Activated T-helper 2 cell treated with anti-CD3 and anti-CD28 coated beads, Interferon-gamma antibody, Interleukin-2, Interleukin-4, amounts not matched to agents 10 μg/mL and 5 μg/mL and 100 μg/mL, durations not matched to agents 14 hours and 24 hours and 36 hours (primary cell): ENCODE data around the gene PIK3R3. TPM values are rescaled to one million over a fixed set of nuclear protein-coding genes. Genes with fewer than 3 reads are reported as not detected.

Experiments
- DNase-seq: peaks from one replicate; pipeline ENCODE4 v3.0.0; 2021; ENCODE audit warnings: low spot score
- H3K27ac Mint-ChIP-seq: one replicate; pipeline ENCODE4 v1.8.0; 2021; ENCODE audit warnings: mixed read lengths
- H3K27me3 Mint-ChIP-seq: one replicate; pipeline ENCODE4 v1.8.0; 2021; ENCODE audit warnings: low read depth, mixed read lengths
- H3K36me3 Mint-ChIP-seq: one replicate; pipeline ENCODE4 v1.8.0; 2021; ENCODE audit warnings: low read depth, mixed read lengths
- H3K4me1 Mint-ChIP-seq: one replicate; pipeline ENCODE4 v1.8.0; 2021; ENCODE audit warnings: low read depth, mixed read lengths
- H3K4me3 Mint-ChIP-seq: one replicate; pipeline ENCODE4 v1.8.0; 2021; ENCODE audit warnings: low read depth, mild to moderate bottlenecking, moderate library complexity, mixed read lengths
- H3K9me3 Mint-ChIP-seq: one replicate; pipeline ENCODE4 v1.8.0; 2021; ENCODE audit warnings: mixed read lengths
- intact Hi-C: fragments of 100-400 bp; cut with micrococcal nuclease; formaldehyde crosslinking; loops from one replicate; pipeline ENCODE4 v1.15.1; 2023
- total RNA-seq: library from RNA; stranded (reverse); gene quantifications from 2 replicates; pipeline ENCODE4 v1.2.3, GENCODE V29; 2022

Gene PIK3R3
- total RNA-seq, 1 donor from 2014 or later, result 3.3 TPM

DNA sequence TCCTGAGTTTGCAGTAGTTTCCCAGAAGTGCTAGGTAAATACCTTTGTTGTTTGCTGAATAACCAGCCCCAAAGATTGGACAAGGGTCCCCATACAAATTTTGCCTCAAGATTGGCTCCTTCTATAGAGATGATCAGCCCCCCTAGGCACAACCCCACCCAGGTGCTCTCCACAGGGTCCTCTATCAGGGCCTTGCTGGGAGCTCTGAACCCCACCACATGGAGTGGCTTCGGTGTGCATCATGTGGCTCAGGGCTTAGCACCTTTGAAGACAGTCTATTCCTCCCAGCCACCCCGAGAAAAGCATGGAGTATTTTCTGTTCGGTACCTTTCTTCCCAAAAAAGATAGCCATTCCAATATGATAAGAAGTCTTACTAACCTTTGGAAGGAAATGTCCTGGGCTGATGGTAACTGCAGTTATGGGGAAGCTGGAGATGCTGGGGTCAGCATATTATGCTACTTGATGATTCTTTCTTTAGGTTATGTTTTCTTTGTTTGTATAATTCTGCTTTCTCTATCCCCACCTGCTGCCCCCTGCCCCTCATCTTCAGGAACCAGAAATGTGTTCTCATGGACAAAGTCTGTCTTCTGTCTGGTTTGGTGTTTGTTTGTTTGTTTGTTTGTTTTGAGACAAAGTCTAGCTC, 37.5 kb upstream of the PIK3R3 start:
- Mint-ChIP-seq H3K4me3 (no peak overlapping the region), H3K27me3 (peaks cover 24% of the 10 kb centered on the region), H3K27ac (no peak overlapping the region), H3K9me3 (no peaks in the 10 kb centered on the region), H3K36me3 (no peaks in the 10 kb centered on the region), H3K4me1 (peaks cover 7% of the 10 kb centered on the region)
- no peak for DNase-seq
- intact Hi-C loops, result no loop called here

DNA sequence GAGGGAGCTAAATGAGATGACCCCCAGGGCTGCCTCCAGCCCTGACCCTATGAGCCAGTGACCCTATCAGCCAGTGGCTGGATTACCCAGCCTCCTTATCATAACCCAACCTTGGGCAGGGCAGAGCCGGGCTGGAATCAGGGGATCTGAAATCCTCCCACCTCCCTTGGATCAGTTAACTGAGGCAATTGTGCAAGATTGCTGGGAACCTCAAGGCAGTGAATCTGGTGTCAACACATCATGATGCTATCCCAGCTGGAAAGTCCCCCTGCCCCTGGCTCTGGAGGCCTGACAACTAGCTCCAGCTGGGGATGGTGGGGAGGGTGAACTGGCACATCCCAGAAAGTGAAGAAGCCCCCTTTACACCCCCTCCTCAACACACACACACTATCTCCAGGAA, 36.0 kb upstream of the PIK3R3 start:
- no peaks in the 10 kb centered on the region for H3K9me3 Mint-ChIP-seq
- no peak overlapping the region for H3K4me3 Mint-ChIP-seq
- DNase-seq, result no peak
- H3K27me3 Mint-ChIP-seq, result peaks cover 27% of the 10 kb centered on the region
- no peaks in the 10 kb centered on the region for H3K36me3 Mint-ChIP-seq
- H3K27ac Mint-ChIP-seq, result no peak overlapping the region
- intact Hi-C loops, result no loop called here
- H3K4me1 Mint-ChIP-seq, result peaks cover 7% of the 10 kb centered on the region

DNA sequence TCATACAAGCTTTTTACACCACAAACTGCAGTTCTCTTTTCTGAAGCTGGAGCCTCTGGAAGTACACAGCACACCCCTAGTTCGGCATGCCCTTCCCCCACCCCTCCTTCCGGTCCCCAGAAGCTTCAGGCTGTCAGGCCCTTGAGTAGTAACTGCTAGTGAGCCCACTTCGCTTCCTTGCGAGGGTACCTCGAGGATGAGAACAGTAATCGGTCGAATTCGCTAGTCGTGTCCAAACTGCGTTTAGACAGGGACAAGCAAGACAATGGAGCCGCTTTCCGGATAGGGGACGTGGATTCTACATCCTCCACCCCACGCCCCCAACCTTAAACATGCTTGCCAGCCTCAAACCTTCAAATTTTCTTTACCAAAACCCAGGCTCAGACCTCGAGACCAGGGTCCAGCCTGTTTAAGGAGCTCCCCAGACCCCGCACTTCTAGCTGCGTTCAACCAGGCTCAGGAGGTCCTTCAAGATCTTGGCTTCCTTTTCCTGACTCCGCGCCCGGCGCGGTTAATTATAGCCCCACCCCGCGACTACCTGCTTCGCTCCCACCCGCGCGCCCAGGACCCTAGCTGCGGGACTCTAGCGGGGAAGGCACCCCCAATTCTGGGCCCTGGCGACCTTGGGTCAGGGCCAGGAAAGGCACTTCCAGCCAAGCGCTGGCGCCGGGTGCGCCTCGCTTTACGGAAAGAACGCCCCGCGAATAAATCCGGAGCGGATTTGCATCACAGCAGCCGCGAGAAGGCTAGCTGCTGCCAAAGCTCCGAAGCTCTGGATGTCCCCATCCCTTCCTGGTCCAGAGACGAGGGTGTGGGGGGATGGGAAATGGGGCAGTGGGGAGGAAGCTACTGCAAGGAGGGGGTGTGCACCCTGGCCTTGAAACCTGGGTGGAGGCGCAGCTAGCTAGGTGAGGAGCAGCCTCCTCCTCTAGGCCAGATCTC, 34.4 kb upstream of the PIK3R3 start:
- Mint-ChIP-seq H3K27ac (no peak overlapping the region), H3K9me3 (no peaks in the 10 kb centered on the region), H3K36me3 (no peaks in the 10 kb centered on the region), H3K27me3 (peaks cover 27% of the 10 kb centered on the region), H3K4me1 (peaks cover 7% of the 10 kb centered on the region), H3K4me3 (peak overlapping the region; percentile 73)
- intact Hi-C loops, result no loop called here
- DNase-seq, result no peak

DNA sequence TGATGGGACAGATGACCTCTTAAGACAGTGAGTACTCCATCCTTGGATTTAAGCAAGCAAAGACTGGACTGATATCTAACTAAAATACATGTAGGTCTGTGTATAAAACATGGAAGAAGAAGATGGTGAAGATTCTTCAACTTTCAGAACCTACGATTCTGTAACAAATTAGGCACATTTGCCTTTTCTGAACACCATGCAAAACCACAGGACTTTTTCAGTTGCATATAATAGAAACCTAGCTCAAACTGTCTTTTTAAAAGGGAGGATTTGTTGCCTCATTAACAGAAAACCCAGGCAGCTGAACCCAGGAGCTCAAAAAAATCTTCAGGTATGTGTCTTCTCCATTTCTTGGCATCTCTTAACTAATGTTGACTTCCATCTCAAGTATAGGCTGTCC, 27.8 kb upstream of the PIK3R3 start:
- intact Hi-C loops, result no loop called here
- no peak overlapping the region for H3K27ac Mint-ChIP-seq
- no peaks in the 10 kb centered on the region for H3K4me1 Mint-ChIP-seq
- no peak for DNase-seq
- peaks cover 3% of the 10 kb centered on the region for H3K27me3 Mint-ChIP-seq
- H3K36me3 Mint-ChIP-seq, result no peaks in the 10 kb centered on the region
- H3K4me3 Mint-ChIP-seq, result no peak overlapping the region
- H3K9me3 Mint-ChIP-seq, result no peaks in the 10 kb centered on the region

DNA sequence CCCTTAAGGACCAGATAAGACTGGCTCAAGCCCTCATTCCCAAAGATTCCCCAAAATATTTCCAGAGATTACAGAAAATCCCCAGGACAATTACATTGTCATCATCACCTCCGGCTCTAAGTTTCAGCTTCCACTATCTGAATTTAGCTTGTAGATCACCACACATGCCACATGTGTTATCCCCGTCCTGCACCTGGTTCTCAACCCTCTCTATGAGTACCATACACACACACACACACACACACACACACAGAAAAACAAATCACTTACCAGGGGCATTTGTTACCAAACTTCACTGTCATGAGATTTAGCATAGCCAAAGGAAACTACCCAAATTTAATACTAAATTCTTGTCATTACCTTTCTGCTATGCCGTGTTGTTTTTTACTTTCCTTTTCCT, 27.1 kb upstream of the PIK3R3 start:
- no peak for DNase-seq
- Mint-ChIP-seq H3K9me3 (no peaks in the 10 kb centered on the region), H3K27me3 (peaks cover under 1% of the 10 kb centered on the region), H3K4me1 (no peaks in the 10 kb centered on the region), H3K4me3 (no peak overlapping the region), H3K27ac (no peak overlapping the region), H3K36me3 (no peaks in the 10 kb centered on the region)
- intact Hi-C loops, result no loop called here

DNA sequence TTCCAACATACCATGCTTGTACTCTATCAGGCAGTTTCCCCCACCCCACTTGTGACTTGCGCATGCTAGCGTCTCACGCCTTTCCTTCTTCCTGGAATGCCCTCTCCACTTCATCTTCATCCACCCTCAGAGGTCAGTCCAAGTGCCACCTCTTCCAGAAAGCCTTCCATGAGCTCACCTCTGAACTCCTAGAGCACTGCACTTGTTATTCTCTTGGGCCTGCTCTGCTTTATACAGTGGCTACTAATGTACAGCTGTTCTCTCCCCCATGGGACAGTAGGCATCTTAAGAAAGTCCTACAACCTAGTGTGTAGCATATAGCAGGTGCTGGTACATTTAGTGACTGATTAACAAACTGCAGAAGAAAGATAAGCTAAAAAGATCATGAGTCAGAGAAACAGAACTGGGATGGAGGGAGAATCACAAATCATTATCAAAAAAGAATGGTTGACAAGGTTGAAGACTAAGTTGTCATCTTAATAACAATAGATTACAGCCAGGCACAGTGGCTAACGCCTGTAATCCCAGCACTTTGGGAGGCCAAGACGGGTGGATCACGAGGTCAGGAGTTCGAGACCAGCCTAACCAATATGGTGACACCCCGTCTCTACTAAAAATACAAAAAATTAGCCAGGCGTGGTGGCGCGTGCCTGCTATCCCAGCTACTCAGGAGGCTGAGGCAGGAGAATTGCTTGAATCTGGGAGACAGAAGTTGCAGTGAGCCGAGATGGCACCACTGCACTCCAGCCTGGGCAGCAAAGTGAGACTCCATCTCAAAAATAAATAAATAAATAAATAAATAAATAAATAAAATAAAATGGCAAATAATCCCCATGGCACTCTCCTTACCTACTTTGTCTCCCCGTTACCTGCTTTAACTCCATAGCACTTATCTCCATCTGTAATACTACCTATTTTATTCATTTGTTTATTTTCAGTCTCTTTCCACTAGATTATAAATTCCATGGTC, 26.2 kb upstream of the PIK3R3 start:
- intact Hi-C loops, result no loop called here
- H3K4me3 Mint-ChIP-seq, result no peak overlapping the region
- no peaks in the 10 kb centered on the region for H3K4me1 Mint-ChIP-seq

DNA sequence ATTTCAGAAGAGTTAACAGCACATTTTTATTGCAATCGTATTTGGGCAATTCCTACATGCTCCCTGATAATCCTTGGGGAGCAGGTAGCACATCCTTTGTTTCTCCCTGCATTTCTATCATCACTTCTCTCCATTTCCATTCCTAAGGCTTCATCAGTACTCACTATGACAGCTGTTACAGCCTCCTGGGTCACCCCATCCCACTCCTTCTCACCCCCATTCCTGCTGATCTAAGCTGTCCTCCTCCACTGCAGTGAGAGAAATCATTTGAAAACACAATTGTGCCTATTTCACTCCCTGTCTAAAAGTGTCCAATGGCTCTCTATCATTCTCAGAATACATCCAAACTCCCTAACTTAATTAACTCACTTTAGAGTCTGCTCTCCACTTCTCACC, 25.5 kb upstream of the PIK3R3 start:
- Mint-ChIP-seq H3K9me3 (no peaks in the 10 kb centered on the region), H3K4me3 (no peak overlapping the region), H3K27ac (no peak overlapping the region), H3K36me3 (no peaks in the 10 kb centered on the region), H3K27me3 (no peaks in the 10 kb centered on the region), H3K4me1 (no peaks in the 10 kb centered on the region)
- no peak for DNase-seq
- intact Hi-C loops, result no loop called here

More for the DNA sequence above, 26.2 kb upstream of the PIK3R3 start:
- Mint-ChIP-seq H3K36me3 (no peaks in the 10 kb centered on the region), H3K9me3 (no peaks in the 10 kb centered on the region), H3K27me3 (no peaks in the 10 kb centered on the region), H3K27ac (no peak overlapping the region)
- no peak for DNase-seq

DNA sequence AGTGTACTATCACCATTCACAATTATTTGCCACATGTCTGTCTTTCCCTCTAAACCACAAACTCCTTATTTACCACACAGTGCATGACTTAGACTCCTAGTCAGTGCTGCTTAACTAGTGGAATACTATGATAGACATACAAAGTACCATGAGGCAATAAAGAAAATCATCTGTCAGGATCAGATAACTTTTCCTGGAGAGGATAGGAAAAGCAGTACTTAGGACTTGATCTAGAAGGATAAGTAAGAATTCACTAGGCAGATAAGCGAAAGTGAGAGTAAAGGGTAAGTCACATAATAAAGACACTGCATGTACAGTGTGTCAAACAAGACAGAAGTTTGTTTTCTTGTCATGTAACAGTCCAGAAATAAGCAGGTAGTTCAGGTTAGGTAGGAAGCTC, 21.3 kb upstream of the PIK3R3 start:
- intact Hi-C loops, result no loop called here
- DNase-seq, result no peak
- Mint-ChIP-seq H3K27me3 (no peaks in the 10 kb centered on the region), H3K36me3 (no peaks in the 10 kb centered on the region), H3K27ac (no peak overlapping the region), H3K4me3 (no peak overlapping the region), H3K4me1 (no peaks in the 10 kb centered on the region), H3K9me3 (no peaks in the 10 kb centered on the region)

DNA sequence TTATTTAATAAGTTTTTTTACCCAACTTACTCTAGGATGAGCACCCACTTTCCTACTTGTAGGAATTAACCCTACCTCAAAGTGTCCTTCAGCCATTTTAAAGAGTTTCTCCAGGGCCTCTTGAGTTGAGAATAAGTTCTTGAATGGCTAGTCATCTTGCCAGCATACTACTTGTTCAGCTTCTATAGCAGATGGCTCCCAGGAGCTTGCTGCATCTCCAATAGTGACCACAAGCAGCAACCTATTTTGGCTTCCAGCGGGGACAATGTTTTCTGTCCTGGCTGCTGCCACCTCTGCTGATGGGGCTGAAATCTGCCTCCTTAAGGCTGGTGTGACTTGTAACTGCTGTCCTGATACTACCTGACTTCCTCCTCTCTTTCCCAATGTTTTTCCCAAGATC, 20.8 kb upstream of the PIK3R3 start:
- no peaks in the 10 kb centered on the region for H3K36me3 Mint-ChIP-seq
- H3K9me3 Mint-ChIP-seq, result no peaks in the 10 kb centered on the region
- no peak for DNase-seq
- no peak overlapping the region for H3K27ac Mint-ChIP-seq
- intact Hi-C loops, result no loop called here
- no peaks in the 10 kb centered on the region for H3K4me1 Mint-ChIP-seq
- H3K4me3 Mint-ChIP-seq, result no peak overlapping the region
- no peaks in the 10 kb centered on the region for H3K27me3 Mint-ChIP-seq

DNA sequence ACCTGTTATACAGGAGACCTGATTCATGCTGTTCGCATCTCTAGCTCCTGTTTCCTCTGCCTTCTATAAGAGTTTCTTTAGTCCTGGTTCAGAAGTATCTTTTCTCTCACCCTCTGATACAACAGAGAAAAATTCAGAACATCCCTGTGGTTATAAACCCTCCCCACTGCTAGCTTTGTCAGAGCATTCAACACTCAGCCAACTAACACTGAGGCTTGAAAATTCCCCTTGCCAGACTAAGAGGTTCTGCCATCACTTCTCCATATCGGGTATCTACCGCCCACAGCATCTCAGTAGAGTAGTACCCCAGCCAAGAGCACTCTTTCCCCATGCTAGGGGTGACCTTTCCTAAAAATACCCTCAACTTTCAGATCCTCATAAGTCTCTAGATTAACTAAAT, 19.6 kb upstream of the PIK3R3 start:
- H3K9me3 Mint-ChIP-seq, result no peaks in the 10 kb centered on the region
- no peak for DNase-seq
- no peaks in the 10 kb centered on the region for H3K36me3 Mint-ChIP-seq
- intact Hi-C loops, result no loop called here
- no peaks in the 10 kb centered on the region for H3K4me1 Mint-ChIP-seq
- H3K27ac Mint-ChIP-seq, result no peak overlapping the region
- H3K4me3 Mint-ChIP-seq, result no peak overlapping the region
- H3K27me3 Mint-ChIP-seq, result no peaks in the 10 kb centered on the region

DNA sequence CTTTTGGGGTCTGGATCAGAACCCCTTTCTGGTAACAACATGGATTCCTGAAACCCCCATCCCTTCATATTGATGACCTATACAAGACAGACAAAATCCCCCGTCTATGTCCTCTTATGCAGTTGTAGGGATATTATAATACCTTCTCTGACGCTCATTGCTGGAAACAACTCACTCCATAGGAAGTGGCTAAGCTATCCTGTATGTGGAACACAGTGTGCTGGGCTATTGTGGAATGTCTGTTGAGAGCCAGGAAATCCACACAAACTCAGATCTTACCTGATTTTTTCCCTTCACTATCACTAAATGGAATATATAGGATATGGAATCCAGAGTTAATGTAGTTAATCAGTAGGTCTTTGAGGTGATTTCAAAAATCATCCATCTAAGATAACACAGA, 17.7 kb upstream of the PIK3R3 start:
- H3K27ac Mint-ChIP-seq, result no peak overlapping the region
- H3K27me3 Mint-ChIP-seq, result peaks cover 2% of the 10 kb centered on the region
- H3K4me1 Mint-ChIP-seq, result no peaks in the 10 kb centered on the region
- DNase-seq, result no peak
- no peaks in the 10 kb centered on the region for H3K36me3 Mint-ChIP-seq
- H3K9me3 Mint-ChIP-seq, result no peaks in the 10 kb centered on the region
- no peak overlapping the region for H3K4me3 Mint-ChIP-seq
- intact Hi-C loops, result no loop called here

DNA sequence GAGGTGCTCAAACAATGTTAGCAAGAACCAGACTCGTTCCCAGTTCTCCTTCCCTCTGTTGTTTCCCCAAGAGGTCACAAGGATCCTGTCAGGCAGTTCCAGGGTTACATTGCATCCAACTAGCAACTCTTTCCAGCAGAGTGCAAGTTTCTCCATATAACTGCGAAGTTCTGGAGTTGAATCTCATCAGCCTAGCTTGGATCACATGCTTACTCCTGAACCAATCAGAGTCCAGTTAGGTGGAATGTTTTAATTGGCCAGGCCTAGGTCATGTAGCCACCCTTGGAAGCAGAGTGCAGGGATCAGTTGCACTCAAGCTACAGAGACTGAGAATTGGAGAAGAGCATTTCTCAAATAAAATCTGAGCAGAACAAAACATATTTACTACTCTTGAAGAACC, 15.9 kb upstream of the PIK3R3 start:
- H3K4me1 Mint-ChIP-seq, result no peaks in the 10 kb centered on the region
- DNase-seq, result no peak
- no peaks in the 10 kb centered on the region for H3K9me3 Mint-ChIP-seq
- intact Hi-C loops, result no loop called here
- peaks cover 2% of the 10 kb centered on the region for H3K27me3 Mint-ChIP-seq
- H3K27ac Mint-ChIP-seq, result no peak overlapping the region
- H3K4me3 Mint-ChIP-seq, result no peak overlapping the region
- no peaks in the 10 kb centered on the region for H3K36me3 Mint-ChIP-seq
